ENCODE measurements around the gene NBEAL2. TPM values are rescaled to one million over a fixed set of nuclear protein-coding genes. Genes with fewer than 3 reads are reported as not detected.

Gene NBEAL2
- polyA plus RNA-seq, 1 donor from 2014 or later: 3.3 TPM

- H3F3A ChIP-seq (ENCODE audit: insufficient read depth, low read length, poor library complexity, severe bottlenecking): no peaks in the 10 kb centered on the region
- H3K4me2 ChIP-seq (ENCODE audit: low read length): no peak overlapping the region
- H3K36me3 ChIP-seq (ENCODE audit: insufficient read depth, low read length): no peaks in the 10 kb centered on the region
- no peak overlapping the region for H3K27ac ChIP-seq (ENCODE audit: low read length)
- peaks cover 3% of the 10 kb centered on the region for H4K20me1 ChIP-seq (ENCODE audit: insufficient read depth)
- no peak for TF ChIP-seq EP300 (conservative IDR thresholded peaks at IDR 0.05; ENCODE audit: poor library complexity, severe bottlenecking)
- TF ChIP-seq TAF1 (IDR thresholded peaks at IDR 0.05; ENCODE audit: low read depth): no peak
- TF ChIP-seq, protein P1, sequence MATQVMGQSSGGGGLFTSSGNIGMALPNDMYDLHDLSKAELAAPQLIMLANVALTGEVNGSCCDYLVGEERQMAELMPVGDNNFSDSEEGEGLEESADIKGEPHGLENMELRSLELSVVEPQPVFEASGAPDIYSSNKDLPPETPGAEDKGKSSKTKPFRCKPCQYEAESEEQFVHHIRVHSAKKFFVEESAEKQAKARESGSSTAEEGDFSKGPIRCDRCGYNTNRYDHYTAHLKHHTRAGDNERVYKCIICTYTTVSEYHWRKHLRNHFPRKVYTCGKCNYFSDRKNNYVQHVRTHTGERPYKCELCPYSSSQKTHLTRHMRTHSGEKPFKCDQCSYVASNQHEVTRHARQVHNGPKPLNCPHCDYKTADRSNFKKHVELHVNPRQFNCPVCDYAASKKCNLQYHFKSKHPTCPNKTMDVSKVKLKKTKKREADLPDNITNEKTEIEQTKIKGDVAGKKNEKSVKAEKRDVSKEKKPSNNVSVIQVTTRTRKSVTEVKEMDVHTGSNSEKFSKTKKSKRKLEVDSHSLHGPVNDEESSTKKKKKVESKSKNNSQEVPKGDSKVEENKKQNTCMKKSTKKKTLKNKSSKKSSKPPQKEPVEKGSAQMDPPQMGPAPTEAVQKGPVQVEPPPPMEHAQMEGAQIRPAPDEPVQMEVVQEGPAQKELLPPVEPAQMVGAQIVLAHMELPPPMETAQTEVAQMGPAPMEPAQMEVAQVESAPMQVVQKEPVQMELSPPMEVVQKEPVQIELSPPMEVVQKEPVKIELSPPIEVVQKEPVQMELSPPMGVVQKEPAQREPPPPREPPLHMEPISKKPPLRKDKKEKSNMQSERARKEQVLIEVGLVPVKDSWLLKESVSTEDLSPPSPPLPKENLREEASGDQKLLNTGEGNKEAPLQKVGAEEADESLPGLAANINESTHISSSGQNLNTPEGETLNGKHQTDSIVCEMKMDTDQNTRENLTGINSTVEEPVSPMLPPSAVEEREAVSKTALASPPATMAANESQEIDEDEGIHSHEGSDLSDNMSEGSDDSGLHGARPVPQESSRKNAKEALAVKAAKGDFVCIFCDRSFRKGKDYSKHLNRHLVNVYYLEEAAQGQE (IDR thresholded peaks at IDR 0.05; ENCODE audit: borderline replicate concordance): no peak
- TF ChIP-seq POLR2AphosphoS5 (IDR thresholded peaks at IDR 0.05): no peak
- H3K9me3 ChIP-seq (ENCODE audit: low read length): no peaks in the 10 kb centered on the region
- H2AFZ ChIP-seq (ENCODE audit: low read depth, low read length): no peak overlapping the region
- no peak overlapping the region for H3K9ac ChIP-seq (ENCODE audit: low read length)
- H3K79me2 ChIP-seq (replicated peaks; ENCODE audit: insufficient read depth, low read length): peaks cover 85% of the 10 kb centered on the region
- H3K9me2 ChIP-seq (ENCODE audit: insufficient read depth, low read length): no peaks in the 10 kb centered on the region
- H3K4me3 ChIP-seq (ENCODE audit: low read length): no peak overlapping the region
- H3K27me3 ChIP-seq (ENCODE audit: insufficient read depth, low read depth, low read length): no peaks in the 10 kb centered on the region
Observed at GRCh38 chr3:46970391-46971091, 8.9 kb upstream of the NBEAL2 start.

- TF ChIP-seq RAD21 (conservative IDR thresholded peaks at IDR 0.05) (no peak), POLR2AphosphoS5 (IDR thresholded peaks at IDR 0.05) (no peak), SMC3 (conservative IDR thresholded peaks at IDR 0.05; ENCODE audit: poor library complexity) (no peak), EZH2 (IDR thresholded peaks at IDR 0.05; ENCODE audit: borderline replicate concordance, insufficient read depth, low read length, poor library complexity, severe bottlenecking) (no peak), CTCF (IDR thresholded peaks at IDR 0.05; ENCODE audit: poor library complexity, severe bottlenecking) (no peak), EP300 (conservative IDR thresholded peaks at IDR 0.05; ENCODE audit: poor library complexity, severe bottlenecking) (no peak)
- TF ChIP-seq, protein P1 (IDR thresholded peaks at IDR 0.05; ENCODE audit: borderline replicate concordance): no peak
- Histone ChIP-seq H3K4me3 (ENCODE audit: low read length) (no peak overlapping the region), H3K27ac (ENCODE audit: low read length) (no peak overlapping the region), H3K9me2 (ENCODE audit: insufficient read depth, low read length) (no peaks in the 10 kb centered on the region), H3K4me2 (ENCODE audit: low read length) (no peak overlapping the region), H3K27me3 (ENCODE audit: insufficient read depth, low read depth, low read length) (no peaks in the 10 kb centered on the region), H2AFZ (ENCODE audit: low read depth, low read length) (no peak overlapping the region), H3K79me2 (replicated peaks; ENCODE audit: insufficient read depth, low read length) (peaks cover 87% of the 10 kb centered on the region), H4K20me1 (ENCODE audit: insufficient read depth) (peaks cover 3% of the 10 kb centered on the region), H3K9ac (ENCODE audit: low read length) (no peak overlapping the region), H3F3A (ENCODE audit: insufficient read depth, low read length, poor library complexity, severe bottlenecking) (no peaks in the 10 kb centered on the region), H3K9me3 (ENCODE audit: low read length) (no peaks in the 10 kb centered on the region), H3K36me3 (ENCODE audit: insufficient read depth, low read length) (no peaks in the 10 kb centered on the region)
Observed at GRCh38 chr3:46971151-46971550, 8.3 kb upstream of the NBEAL2 start.

Data from neural cell (in vitro differentiated cells).